ENCODE measurements around the gene SLC7A4. TPM values are rescaled to one million over a fixed set of nuclear protein-coding genes. Genes with fewer than 3 reads are reported as not detected.

Gene SLC7A4
- total and polyA plus RNA-seq, 10 of the 15 experiments (the other 5 are each of a cell fraction or from before 2014, with no cell fraction given) = 0.06 to 0.25 (median 0.14) TPM; not detected in 6

GRCh38 chr22:21055564-21055834, 23.1 kb upstream of the SLC7A4 start:
- H3K9ac ChIP-seq (ENCODE audit: control insufficient read depth, insufficient read depth, low read length) = no peak overlapping the region
- no peak overlapping the region for H3K4me3 ChIP-seq
- SMC1A ChIA-PET (ENCODE audit: uncharacterized antibody, unreplicated experiment) = no interaction called here
- H3K9me3 ChIP-seq (replicated peaks; ENCODE audit: control insufficient read depth, insufficient read depth, low read length) = no peaks in the 10 kb centered on the region
- ATAC-seq (no peak), FAIRE-seq (no peak), DNase-seq (ENCODE audit: low read depth, low spot score) (no peak)
- intact Hi-C loops (cut with micrococcal nuclease; ENCODE audit: unreplicated experiment) = no loop called here
- no peaks in the 10 kb centered on the region for H3K36me3 ChIP-seq (ENCODE audit: control insufficient read depth in 2 of 2, insufficient read depth in 2 of 2, low read length in 1 of 2)
- WGBS (ENCODE audit: insufficient coverage, insufficient replicate concordance, low lambda C conversion rate, missing lambda C conversion rate) = 0% methylated on average over 4 of the region's 4 CpGs
- no peak overlapping the region for H3K4me2 ChIP-seq (ENCODE audit: control insufficient read depth, insufficient read depth)
- H3K27me3 ChIP-seq (replicated peaks in 1 of 2; ENCODE audit: control insufficient read depth in 2 of 2, insufficient read depth in 2 of 2, low read length in 1 of 2) = no peaks in the 10 kb centered on the region; a peak in 2 of 4 replicates
- RAD21 ChIA-PET (ENCODE audit: unreplicated experiment) = no interaction called here
- no TSS peak for BruUV-seq (replicated peaks)
- no peaks in the 10 kb centered on the region for H4K20me1 ChIP-seq (ENCODE audit: control insufficient read depth, insufficient read depth)
- H2AFZ ChIP-seq (ENCODE audit: control insufficient read depth, low read depth, low read length) = peak overlapping the region; percentile 37
- H3K27ac ChIP-seq (ENCODE audit: control insufficient read depth, insufficient read depth) = no peak overlapping the region
- in situ Hi-C loops (cut with MboI) = no loop called here
- H3K79me2 ChIP-seq (ENCODE audit: control insufficient read depth, insufficient read depth, low read length) = no peaks in the 10 kb centered on the region
- CTCF ChIA-PET = no interaction called here
- POLR2A ChIA-PET = no interaction called here
- TF ChIP-seq TCF12 (IDR thresholded peaks at IDR 0.05; ENCODE audit: low read depth, low read length) (no peak), MYB (IDR thresholded peaks at IDR 0.05; ENCODE audit: borderline replicate concordance, low read depth, low read length) (no peak), BRCA1 (IDR thresholded peaks at IDR 0.05; ENCODE audit: low read depth, low read length) (no peak), SMAD5 (IDR thresholded peaks at IDR 0.05; ENCODE audit: low read depth) (no peak), SRF (IDR thresholded peaks at IDR 0.05; ENCODE audit: low read depth in 2 of 2, low read length in 2 of 2) (no peak), TBL1XR1 (IDR thresholded peaks at IDR 0.05; ENCODE audit: low read depth, low read length) (no peak), ZBTB33 (IDR thresholded peaks at IDR 0.05) (no peak), GABPA (IDR thresholded peaks at IDR 0.05; ENCODE audit: low read depth) (no peak), SREBF1 (IDR thresholded peaks at IDR 0.05; ENCODE audit: low read length) (no peak), REST (IDR thresholded peaks at IDR 0.05; ENCODE audit: low read depth, low read length) (no peak)
- peaks cover 17% of the 10 kb centered on the region for H3K4me1 ChIP-seq (ENCODE audit: control insufficient read depth, insufficient read depth, low read length)

Measured in GM12878 (cell line).